Mucosa of rectum (tissue), 2 donors: ENCODE data around the gene TESK1.

Experiments
- H3K27ac ChIP-seq, 2 donors: one replicate each; pipeline ENCODE4 v1.7.0; 2013; ENCODE audit warnings: inconsistent platforms in 2 of 2, low read depth in 2 of 2, low read length in 2 of 2
- H3K27me3 ChIP-seq, 2 donors: one replicate each; pipeline ENCODE4 v1.7.0; 2013; ENCODE audit warnings: low read length in 2 of 2; ENCODE audit not compliant: control insufficient read depth in 2 of 2, insufficient read depth in 2 of 2
- H3K36me3 ChIP-seq, 2 donors: one replicate each; pipeline ENCODE4 v1.7.0; 2013; ENCODE audit warnings: low read length in 2 of 2; ENCODE audit not compliant: control insufficient read depth in 2 of 2, insufficient read depth in 2 of 2
- H3K4me1 ChIP-seq, 2 donors: one replicate each; pipeline ENCODE4 v1.7.0; 2013; ENCODE audit warnings: low read length in 2 of 2, mild to moderate bottlenecking in 1 of 2; ENCODE audit not compliant: control insufficient read depth in 2 of 2, insufficient read depth in 2 of 2
- H3K4me3 ChIP-seq, 2 donors: one replicate each; pipeline ENCODE4 v1.7.0; 2013; ENCODE audit warnings: low read length in 2 of 2
- H3K9ac ChIP-seq, 2 donors: one replicate each; pipeline ENCODE4 v1.7.0; 2013; ENCODE audit warnings: low read length in 2 of 2, low read depth in 1 of 2, mild to moderate bottlenecking in 1 of 2
- H3K9me3 ChIP-seq, 2 donors: one replicate each; pipeline ENCODE4 v1.7.0; 2013; ENCODE audit warnings: low read length in 2 of 2; ENCODE audit not compliant: control insufficient read depth in 2 of 2
- donor health status: healthy.
- donor health status: Normal muscosa, but diverticular disease.

TESK1 gene

DNA sequence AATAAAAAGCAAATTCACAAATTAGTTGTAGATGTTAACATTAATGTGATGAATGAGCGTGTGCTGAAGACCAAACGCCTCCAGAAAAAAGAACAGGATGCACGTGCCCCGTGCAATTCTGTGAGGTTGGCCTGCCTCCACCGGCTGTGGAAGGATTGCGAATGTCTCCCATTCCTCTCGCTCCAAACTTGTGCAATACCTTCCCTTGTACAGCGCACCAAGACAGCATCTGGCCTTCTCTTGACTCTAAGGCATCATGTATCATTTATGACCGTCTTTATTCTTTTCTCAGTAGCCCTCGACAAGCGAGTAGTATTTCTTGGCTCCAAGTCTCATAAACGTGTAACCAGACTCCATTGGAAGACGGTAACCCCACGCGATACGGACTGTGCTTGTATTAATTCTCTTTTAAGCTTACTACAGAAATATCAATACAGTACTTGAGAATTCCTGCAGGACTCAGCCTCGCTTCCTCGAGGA is 1.5 kb upstream of the TESK1 start:
- H3K4me1 ChIP-seq = peaks cover 22 to 24% of the 10 kb centered on the region in 2 donors
- H3K4me3 ChIP-seq = peak overlapping the region; percentile 63 to 86
- no peaks in the 10 kb centered on the region for H3K9me3 ChIP-seq
- peak overlapping the region; percentile 84 to 92 for H3K27ac ChIP-seq
- peak overlapping the region; percentile 81 to 92 for H3K9ac ChIP-seq
- H3K36me3 ChIP-seq = peaks cover 7 to 15% of the 10 kb centered on the region in 2 donors
- H3K27me3 ChIP-seq = no peaks in the 10 kb centered on the region

- Histone ChIP-seq H3K9me3 (no peaks in the 10 kb centered on the region), H3K27me3 (no peaks in the 10 kb centered on the region), H3K9ac (peak overlapping the region; percentile 81 to 95), H3K27ac (peak overlapping the region; percentile 93 to 97), H3K4me3 (peak overlapping the region; percentile 94 to 97), H3K36me3 (peaks cover 9 to 16% of the 10 kb centered on the region in 2 donors), H3K4me1 (peaks cover 22 to 24% of the 10 kb centered on the region in 2 donors)
Observed at GRCh38 chr9:35603986-35604577, 980 bp upstream of the TESK1 start.

DNA sequence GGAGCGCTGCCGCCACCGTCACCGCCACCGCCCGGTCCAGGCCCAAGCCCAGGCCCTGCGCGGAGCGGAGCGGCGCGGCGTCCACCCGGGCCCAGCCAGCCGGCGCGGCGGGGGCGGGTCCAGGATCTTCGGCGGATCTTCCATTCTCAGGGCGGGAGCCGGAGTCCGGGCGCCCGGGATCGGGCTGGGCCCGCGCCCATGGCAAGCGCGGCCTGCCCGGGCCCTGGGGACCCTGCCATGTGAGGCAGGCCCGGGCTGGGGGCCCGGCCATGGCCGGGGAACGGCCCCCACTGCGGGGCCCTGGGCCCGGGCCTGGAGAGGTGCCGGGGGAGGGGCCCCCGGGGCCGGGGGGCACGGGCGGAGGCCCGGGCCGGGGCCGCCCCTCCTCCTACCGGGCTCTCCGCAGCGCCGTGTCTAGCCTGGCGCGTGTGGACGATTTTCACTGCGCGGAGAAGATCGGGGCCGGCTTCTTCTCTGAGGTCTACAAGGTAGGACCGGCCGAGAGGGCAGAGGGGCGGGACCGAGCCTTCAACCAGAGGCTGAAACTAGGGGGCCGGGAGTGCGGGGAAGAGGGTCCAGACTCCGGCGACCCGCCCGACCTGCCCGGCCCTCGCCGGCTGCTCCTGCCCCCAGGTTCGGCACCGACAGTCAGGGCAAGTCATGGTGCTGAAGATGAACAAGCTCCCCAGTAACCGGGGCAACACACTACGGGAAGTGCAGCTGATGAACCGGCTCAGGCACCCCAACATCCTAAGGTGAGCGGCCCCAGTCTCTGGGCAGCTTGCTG is 482 bp downstream of the TESK1 start:
- Histone ChIP-seq H3K36me3 (peaks cover 9 to 24% of the 10 kb centered on the region in 2 donors), H3K27ac (peak overlapping the region; percentile 54 to 70), H3K27me3 (no peaks in the 10 kb centered on the region), H3K4me3 (peak overlapping the region; percentile 72 to 75), H3K9ac (peak overlapping the region; percentile 65 to 79), H3K9me3 (no peaks in the 10 kb centered on the region), H3K4me1 (peaks cover 22 to 24% of the 10 kb centered on the region in 2 donors)

- Histone ChIP-seq H3K9me3 (no peaks in the 10 kb centered on the region), H3K4me3 (peak overlapping the region; percentile 72 to 75), H3K9ac (peak overlapping the region; percentile 65 to 79), H3K27me3 (no peaks in the 10 kb centered on the region), H3K36me3 (peaks cover 9 to 24% of the 10 kb centered on the region in 2 donors), H3K27ac (peak overlapping the region in 1 of 2 donors; percentile 70), H3K4me1 (peaks cover 22 to 24% of the 10 kb centered on the region in 2 donors)
Observed at GRCh38 chr9:35606138-35606504, 1.1 kb downstream of the TESK1 start.

GRCh38 chr9:35606726-35607125 is 1.7 kb downstream of the TESK1 start:
- H3K4me1 ChIP-seq = peaks cover 22 to 24% of the 10 kb centered on the region in 2 donors
- no peak overlapping the region for H3K27ac ChIP-seq
- H3K27me3 ChIP-seq = no peaks in the 10 kb centered on the region
- no peak overlapping the region for H3K9ac ChIP-seq
- H3K9me3 ChIP-seq = no peaks in the 10 kb centered on the region
- H3K4me3 ChIP-seq = no peak overlapping the region
- H3K36me3 ChIP-seq = peaks cover 9 to 24% of the 10 kb centered on the region in 2 donors

GRCh38 chr9:35608221-35608620 is 3.2 kb downstream of the TESK1 start:
- H3K27ac ChIP-seq = no peak overlapping the region
- no peak overlapping the region for H3K4me3 ChIP-seq
- no peaks in the 10 kb centered on the region for H3K27me3 ChIP-seq
- H3K9me3 ChIP-seq = no peaks in the 10 kb centered on the region
- peaks cover 9 to 24% of the 10 kb centered on the region in 2 donors for H3K36me3 ChIP-seq
- no peak overlapping the region for H3K9ac ChIP-seq
- peaks cover 19 to 20% of the 10 kb centered on the region in 2 donors for H3K4me1 ChIP-seq

DNA sequence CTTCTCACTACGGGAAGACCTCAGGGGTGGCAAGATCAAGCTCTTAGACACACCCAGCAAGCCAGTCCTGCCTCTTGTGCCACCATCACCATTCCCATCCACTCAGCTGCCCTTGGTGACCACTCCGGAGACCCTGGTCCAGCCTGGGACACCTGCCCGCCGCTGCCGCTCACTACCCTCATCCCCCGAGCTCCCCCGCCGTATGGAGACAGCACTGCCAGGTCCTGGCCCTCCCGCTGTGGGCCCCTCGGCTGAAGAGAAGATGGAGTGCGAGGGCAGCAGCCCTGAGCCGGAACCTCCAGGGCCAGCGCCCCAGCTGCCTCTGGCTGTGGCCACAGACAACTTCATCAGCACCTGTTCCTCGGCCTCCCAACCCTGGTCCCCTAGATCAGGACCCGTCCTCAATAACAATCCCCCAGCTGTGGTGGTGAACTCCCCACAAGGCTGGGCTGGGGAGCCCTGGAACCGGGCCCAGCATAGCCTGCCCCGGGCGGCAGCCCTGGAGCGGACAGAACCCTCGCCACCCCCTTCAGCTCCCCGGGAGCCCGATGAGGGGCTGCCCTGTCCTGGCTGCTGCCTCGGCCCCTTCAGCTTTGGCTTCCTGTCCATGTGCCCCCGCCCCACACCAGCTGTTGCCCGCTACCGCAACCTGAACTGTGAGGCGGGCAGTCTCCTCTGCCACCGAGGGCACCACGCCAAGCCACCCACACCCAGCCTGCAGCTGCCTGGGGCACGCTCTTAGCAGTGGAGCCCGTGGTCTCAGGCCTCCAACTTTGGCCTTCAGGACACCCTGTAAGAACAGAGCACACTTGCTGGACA is 4.1 kb downstream of the TESK1 start:
- Histone ChIP-seq H3K36me3 (peaks cover 9 to 24% of the 10 kb centered on the region in 2 donors), H3K9me3 (no peaks in the 10 kb centered on the region), H3K9ac (no peak overlapping the region), H3K4me3 (no peak overlapping the region), H3K4me1 (peaks cover 13 to 17% of the 10 kb centered on the region in 2 donors), H3K27me3 (no peaks in the 10 kb centered on the region), H3K27ac (no peak overlapping the region)

GRCh38 chr9:35609820-35610163 is 4.7 kb downstream of the TESK1 start:
- no peak overlapping the region for H3K4me3 ChIP-seq
- H3K36me3 ChIP-seq = peaks cover 9 to 24% of the 10 kb centered on the region in 2 donors
- H3K4me1 ChIP-seq = peaks cover 10 to 15% of the 10 kb centered on the region in 2 donors
- no peak overlapping the region for H3K9ac ChIP-seq
- H3K27me3 ChIP-seq = no peaks in the 10 kb centered on the region
- no peaks in the 10 kb centered on the region for H3K9me3 ChIP-seq
- H3K27ac ChIP-seq = no peak overlapping the region

DNA sequence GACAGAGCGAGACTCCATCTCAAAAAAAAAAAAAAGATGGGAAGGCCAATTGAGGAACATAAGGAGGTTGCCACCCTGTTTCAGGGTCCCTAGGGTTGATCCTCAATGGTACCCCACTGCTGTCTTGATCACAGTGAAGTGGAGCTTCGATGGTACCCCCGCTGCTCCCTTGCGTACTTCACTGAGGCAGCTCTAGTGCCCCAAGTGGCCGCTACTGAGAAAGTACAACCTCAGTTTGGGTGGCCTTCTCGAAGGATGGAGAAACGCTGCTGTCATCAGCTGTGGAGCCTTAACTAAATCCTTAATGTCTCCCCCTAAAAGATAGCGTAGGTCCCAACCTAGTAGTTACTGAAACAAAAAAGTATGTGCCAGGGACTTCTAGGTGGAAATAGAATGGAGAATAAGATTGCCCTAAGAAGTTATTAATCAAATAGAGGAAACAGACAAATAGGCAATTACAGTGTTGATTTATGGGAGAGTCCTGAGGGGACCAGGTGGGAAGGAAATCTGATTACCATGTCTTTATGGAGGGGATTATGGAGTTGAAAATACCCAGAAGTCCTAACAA is 6.3 kb downstream of the TESK1 start:
- H3K4me1 ChIP-seq = peaks cover 3 to 9% of the 10 kb centered on the region in 2 donors
- no peaks in the 10 kb centered on the region for H3K27me3 ChIP-seq
- no peak overlapping the region for H3K4me3 ChIP-seq
- no peak overlapping the region for H3K27ac ChIP-seq
- H3K9me3 ChIP-seq = no peaks in the 10 kb centered on the region
- H3K9ac ChIP-seq = no peak overlapping the region
- H3K36me3 ChIP-seq = peaks cover 9 to 24% of the 10 kb centered on the region in 2 donors
